ENCODE data around the gene LDLRAD2.

- no peak for TF ChIP-seq CTCF (IDR thresholded peaks at IDR 0.05)
- TF ChIP-seq TCF7L2 (IDR thresholded peaks at IDR 0.05; ENCODE audit: low read depth, low read length) = no peak
- no peak for TF ChIP-seq POLR2AphosphoS5 (IDR thresholded peaks at IDR 0.05; ENCODE audit: low read depth, low read length)
- TF ChIP-seq REST (IDR thresholded peaks at IDR 0.05; ENCODE audit: insufficient read depth in 1 of 2, low read depth in 2 of 2, low read length in 1 of 2) = no peak
These were observed 27.4 kb downstream of the LDLRAD2 start for GRCh38 chr1:21839337-21840037.

Data from Panc1 (cell line).